Hindlimb muscle (tissue), 1 donor: ENCODE results near the gene SPSB2. TPM values are rescaled to one million over a fixed set of nuclear protein-coding genes. Genes with fewer than 3 reads are reported as not detected.
A peak's percentile ranks its signal among the peaks of the same experiment; 100 is the strongest.
"Not testable (repeated sequence)": the region's sequence is repeated elsewhere in the genome, so short reads cannot be mapped to it uniquely, and the experiment has no call there.

Experiments used
- DNase-seq: peaks from one replicate; pipeline ENCODE4 v3.0.0-alpha.2; 2013
- polyA plus RNA-seq: library from polyadenylated mRNA; unstranded; fragments of 120-200 nt; gene quantifications from one replicate; pipeline ENCODE4 v1.2.1, GENCODE V29; 2013; ENCODE audit not compliant: insufficient read length

Gene SPSB2, protein sequence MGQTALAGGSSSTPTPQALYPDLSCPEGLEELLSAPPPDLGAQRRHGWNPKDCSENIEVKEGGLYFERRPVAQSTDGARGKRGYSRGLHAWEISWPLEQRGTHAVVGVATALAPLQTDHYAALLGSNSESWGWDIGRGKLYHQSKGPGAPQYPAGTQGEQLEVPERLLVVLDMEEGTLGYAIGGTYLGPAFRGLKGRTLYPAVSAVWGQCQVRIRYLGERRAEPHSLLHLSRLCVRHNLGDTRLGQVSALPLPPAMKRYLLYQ
- 5.9 TPM for polyA plus RNA-seq

DNA sequence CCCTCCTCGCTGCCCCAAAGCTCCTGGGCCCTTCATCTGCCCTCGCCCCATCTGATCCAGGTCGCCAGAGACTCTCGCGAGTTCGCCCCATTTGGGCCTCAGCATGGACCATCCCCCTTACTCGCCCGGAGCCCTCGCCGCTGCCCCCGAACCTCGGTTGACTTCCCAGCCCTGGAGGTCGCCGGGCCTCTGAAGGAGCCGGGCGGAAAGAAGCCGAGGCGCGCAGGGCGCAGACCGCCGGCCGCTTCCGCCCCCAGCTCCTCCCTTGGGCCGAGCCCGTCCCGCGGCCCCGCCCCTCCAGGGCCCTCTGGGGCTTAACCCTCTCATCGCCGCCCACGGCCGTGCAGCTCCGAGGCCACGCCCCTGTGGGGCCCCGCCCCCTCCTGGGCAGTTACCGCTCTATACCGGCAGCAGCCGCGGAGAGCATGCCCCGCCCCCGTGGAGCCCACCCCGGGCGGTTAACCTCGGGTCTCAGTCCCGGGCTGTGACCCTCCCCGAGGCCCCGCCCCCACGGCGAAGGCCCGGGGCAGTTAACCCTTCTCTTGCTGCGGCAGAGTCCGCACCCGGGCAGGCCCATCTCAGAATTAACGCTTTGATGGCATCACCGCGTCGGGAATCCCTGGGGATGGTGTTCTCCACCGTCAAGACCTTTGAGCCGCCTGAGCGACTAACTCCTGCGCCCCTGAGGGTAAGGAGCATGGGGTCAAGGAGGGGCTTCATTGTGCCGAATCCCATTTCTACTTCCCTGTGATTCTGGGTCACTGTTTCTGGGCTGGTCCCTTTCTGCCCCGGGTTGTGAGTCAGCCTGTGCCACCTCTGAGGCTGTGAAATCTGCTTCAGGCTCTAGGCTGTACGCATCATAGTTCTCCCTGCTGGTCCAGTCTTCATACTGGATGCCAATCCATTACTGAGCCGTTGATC, at the start of gene SPSB2:
Gene SPSB2 (minus strand): TSS at position 210 of the 921 bp plus-strand sequence. CDS start 402 bp downstream, outside the sequence.
- DNase-seq = peak; percentile 97

DNA sequence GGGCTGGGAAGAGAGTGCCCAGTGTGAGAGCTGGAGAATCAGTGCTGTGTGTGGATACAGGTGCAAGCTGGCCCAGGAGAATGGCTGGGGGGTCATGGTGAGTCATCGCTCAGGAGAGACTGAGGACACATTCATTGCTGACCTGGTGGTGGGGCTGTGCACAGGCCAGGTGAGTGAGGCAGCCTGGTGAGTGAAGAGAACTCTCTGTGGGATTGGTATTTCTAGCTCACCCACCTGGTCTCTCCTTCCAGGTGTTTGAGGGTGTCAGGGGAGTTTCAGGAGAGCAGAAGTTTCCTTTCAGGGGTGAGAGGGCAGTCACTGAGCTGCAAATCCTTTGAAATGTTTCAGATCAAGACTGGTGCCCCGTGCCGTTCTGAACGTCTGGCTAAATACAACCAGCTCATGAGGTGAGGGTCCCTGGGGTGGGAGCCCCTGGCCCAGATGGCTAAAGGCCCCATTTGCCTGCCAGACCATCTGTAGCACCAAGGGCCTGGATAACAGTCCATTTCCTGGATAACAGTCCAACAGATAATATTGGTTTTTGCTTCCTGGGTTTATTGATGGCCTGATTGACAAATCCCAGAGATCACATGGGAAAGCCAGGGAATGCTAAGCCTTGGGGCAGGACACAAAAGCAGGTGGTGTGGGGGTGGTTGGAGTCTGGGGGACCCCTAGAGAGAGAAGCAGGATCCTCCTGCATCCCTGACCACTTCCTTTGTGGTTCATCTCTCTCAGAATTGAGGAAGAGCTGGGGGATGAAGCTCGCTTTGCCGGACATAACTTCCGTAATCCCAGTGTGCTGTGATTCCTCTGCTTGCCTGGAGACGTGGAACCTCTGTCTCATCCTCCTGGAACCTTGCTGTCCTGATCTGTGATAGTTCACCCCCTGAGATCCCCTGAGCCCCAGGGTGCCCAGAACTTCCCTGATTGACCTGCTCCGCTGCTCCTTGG, 49.2 kb upstream of the SPSB2 start:
- no peak for DNase-seq

DNA sequence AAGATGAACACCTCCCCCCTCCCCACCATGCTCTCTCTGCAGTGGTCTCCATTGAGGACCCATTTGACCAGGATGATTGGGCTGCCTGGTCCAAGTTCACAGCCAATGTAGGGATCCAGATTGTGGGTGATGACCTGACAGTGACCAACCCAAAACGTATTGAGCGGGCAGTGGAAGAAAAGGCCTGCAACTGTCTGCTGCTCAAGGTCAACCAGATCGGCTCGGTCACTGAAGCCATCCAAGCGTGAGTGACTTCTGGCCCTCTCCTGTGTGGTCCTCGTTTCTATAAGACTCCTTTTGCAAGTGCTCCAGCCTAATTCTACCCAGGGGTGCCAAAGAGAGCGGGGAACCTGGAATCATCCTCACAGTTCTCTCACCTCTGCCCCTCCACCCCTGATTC, 48.4 kb upstream of the SPSB2 start:
- no peak for DNase-seq

DNA sequence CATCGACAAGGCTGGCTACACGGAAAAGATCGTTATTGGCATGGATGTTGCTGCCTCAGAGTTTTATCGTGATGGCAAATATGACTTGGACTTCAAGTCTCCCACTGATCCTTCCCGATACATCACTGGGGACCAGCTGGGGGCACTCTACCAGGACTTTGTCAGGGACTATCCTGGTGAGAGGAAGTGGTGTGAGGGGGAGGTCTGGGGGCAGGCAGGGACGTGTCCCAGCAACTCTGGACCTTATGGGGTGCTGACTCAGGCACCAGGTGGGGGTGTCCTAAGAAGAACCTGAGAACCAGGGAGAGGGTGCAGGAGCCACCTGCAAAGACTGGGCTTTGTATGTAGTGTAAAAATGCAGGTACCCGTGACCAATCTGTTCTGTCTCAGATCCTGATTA, 46.5 kb upstream of the SPSB2 start:
- DNase-seq = no peak

DNA sequence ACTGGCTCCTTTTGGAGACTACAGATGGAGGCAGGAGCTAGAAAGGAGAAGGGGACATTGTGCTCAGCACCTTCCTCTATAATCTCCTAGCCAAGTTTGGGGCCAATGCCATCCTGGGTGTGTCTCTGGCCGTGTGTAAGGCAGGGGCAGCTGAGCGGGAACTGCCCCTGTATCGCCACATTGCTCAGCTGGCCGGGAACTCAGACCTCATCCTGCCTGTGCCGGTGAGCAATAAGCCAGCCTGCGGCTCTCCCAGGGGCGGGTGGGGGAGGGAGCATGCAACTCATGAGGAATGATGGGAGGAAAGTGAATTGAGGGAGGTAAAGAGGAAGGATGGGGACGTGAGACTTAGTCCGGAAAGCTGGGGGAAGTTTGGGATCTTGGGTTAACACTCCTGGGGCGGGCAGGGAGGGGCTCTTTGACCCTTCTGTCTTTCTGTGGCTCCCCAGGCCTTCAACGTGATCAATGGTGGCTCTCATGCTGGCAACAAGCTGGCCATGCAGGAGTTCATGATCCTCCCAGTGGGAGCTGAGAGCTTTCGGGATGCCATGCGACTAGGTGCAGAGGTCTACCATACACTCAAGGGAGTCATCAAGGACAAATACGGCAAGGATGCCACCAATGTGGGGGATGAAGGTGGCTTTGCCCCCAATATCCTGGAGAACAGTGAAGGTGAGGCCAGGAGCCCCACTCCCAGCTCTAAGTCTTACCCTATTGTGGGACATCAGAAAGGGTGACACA, 44.6 kb upstream of the SPSB2 start:
- DNase-seq = no peak

DNA sequence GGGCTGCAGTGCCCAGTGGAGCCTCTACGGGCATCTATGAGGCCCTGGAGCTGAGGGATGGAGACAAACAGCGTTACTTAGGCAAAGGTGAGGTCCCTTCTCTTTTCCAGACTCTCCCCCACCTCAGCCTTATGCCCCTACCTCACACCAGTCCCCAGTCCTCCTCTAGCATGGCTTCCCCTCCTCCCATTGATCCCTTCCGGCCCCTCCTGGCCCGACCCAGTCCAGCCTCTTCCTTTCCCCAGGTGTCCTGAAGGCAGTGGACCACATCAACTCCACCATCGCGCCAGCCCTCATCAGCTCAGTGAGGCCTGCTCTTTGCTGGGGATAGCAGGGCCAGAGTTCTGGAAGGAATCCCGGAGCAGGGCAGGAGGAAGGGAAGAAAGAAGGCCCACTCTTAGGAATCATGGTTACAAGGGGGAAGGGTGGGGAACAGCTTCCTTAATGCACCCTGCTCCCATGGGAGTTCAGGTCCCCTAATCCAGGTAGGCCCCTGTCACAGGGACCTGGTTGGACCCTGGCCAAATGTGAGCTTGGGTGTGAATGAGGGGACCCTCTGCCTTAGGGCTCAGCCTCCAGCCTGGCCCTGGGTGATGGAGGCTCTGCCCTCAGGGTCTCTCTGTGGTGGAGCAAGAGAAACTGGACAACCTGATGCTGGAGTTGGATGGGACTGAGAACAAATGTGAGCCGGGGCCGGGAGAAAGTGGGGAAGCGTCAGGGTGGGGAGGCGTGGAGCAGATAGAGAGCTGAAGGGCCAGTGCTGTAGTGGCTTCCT, 43.5 kb upstream of the SPSB2 start:
- DNase-seq = no peak

DNA sequence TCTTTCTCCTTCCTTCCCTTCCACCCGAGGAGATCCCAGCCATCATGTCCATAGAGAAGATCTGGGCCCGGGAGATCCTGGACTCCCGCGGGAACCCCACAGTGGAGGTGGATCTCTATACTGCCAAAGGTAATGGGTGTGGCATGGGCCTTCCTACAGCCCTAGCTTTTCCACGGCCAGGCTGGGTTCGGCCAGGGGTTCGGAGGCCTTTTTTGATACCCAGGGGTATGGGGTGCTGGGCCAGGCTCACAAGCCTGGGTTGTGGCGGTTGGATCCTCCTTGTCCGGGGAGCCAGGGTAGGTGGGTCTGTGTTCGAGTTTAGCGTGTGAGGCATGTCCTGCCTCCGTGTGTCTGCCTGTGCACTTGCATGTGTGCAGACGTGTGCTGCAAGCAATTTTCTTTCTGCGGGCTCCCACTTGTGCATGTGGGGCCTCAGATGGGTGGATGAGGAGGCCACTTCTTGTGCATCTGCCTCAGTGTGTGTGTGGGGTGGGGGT, 42.7 kb upstream of the SPSB2 start:
- DNase-seq = no peak

DNA sequence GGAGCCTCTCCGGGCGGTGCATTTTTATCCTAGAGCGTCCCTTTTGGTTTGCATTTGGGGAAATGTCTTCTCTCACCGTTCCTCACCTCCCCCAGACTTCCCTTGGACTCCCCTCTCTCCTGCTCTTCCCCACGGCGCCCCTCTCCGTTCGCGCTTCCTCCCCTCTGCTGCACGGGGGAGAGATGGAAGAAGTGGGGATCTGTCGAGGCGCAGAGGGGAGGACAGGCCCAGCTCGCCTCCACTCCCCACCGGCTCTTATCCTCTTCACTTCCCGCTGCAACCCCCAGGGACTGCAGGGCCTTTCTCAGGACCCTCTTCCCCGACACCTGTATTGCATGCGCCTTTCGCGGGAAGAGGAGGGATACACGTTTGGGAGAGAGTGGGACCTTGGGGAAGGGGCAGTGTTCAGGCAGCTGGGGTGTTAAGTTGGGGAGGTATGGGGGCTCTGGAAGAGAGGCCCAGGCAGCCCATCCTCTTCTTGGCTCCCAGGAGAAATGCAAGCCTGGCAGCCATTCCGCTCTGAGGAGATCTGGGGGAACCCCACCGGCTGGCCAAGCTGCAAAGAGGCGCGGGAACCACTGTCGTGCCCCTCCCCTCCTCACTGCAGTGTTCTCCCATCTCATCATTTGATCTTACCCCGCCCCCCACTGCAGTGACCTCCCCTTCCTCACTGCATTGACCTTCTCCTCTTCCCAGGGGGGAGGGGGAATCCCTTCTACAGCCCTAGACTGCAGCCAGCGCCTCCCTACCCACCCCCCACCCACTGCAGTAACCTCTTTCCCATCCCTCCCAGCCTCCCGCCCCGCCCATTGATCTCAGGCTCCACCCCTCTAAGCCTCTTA, 42.1 kb upstream of the SPSB2 start:
- no peak for DNase-seq

DNA sequence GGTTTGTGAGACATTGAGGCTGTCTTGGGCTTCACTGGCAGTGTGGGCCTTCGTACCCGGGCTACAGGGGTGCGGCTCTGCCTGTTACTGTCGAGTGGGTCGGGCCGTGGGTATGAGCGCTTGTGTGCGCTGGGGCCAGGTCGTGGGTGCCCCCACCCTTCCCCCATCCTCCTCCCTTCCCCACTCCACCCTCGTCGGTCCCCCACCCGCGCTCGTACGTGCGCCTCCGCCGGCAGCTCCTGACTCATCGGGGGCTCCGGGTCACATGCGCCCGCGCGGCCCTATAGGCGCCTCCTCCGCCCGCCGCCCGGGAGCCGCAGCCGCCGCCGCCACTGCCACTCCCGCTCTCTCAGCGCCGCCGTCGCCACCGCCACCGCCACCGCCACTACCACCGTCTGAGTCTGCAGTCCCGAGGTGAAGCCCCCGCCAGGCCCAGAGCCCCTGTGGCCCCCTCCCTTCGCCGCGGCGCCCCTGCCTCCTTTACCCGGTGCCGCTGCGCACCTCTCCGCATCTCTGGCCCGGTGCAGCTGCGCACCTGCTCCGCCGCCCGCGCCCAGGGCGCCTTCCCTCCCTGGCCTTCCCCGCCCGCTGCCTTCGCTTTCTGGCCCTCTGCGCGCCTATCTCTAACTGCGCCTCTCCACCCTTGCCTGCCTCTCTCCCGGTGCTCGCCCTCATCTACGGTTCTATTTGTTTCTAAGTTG, 41.3 kb upstream of the SPSB2 start, which contains the start of gene ENO2:
Gene ENO2 (plus strand): TSS at position 335 of the 701 bp plus-strand sequence. CDS start 1,253 bp downstream, outside the sequence.
- no peak for DNase-seq

DNA sequence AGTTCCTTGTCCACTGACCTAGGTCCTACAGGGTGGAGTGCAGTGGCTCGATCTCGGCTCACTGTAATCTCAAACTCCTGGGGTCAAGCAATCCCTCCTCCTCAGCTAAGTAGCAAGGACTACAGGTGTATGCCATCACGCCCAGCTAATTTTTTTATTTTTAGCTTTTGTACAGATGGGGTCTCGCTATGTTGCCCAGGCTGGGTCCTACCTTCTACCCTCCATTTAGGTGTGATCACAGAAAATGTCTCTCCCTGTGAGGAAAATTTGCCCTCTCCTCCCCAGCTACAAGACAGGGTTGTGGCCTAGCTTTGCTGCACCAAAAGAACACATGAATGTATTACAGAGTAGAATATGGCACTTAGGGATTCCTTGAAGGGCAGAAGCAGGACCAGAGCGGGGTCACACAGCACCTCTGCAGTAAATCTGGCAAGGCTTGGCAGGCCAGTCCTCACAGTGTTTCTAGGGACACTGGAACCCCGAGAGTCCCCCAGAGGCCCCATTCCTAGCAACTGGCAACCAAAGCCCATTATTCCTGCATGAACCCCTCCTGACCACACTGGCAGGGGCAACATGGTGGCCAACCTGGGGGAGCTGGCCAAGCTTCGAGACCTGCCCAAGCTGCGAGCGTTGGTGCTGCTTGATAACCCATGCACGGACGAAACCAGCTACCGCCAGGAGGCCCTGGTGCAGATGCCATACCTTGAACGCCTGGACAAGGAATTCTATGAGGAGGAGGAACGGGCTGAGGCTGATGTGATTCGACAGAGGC, 39.2 kb upstream of the SPSB2 start:
- DNase-seq = no peak

DNA sequence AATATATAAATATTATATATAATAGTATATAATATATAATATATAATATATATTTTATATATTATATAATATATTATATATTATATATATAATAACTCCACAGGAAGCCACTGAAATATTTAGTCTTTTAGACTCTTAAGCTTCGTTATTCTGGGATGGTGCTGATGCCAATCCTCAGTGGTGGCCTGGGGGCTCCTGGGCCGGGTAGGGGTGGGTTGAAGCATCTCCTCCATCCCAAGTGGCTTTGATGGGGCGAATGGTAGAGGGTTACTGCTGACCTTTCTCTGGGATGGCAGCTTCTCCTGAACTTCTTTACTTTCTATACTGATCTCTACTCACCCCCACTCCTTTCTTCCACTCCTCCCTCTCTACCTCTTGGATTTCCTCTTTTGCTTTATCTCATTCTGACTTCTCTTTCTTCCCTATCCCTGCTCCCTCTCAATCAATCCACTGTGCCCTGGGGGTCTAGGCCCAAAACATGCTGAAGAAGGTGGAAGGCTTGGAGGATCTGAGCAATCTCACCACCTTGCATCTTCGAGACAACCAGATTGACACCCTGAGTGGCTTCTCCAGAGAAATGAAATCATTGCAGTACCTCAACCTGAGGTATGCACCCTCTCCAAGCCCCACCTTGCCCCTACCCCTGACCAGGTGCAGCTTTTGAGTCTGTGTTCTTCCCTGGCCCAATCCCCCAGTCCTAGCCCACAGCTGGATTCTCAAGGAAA, 36.5 kb upstream of the SPSB2 start:
- no peak for DNase-seq

DNA sequence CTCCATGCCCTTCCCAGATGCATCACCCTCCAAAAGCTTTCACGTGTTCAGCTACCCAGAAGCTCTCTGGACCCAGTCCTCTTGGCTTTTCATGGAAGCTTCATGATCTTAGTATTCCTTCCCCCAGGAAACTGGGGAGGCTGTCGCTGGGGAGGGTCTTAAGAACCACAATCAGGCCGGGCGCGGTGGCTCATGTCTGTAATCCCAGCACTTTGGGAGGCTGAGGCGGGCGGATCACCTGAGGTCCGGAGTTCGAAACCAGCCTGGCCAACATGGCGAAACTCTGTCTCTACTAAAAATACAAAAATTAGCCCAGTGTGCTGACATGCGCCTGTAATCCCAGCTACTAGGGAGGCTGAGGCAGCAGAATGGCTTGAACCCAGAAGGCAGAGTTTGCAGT, 35.0 kb upstream of the SPSB2 start:
- DNase-seq = not testable (repeated sequence)

DNA sequence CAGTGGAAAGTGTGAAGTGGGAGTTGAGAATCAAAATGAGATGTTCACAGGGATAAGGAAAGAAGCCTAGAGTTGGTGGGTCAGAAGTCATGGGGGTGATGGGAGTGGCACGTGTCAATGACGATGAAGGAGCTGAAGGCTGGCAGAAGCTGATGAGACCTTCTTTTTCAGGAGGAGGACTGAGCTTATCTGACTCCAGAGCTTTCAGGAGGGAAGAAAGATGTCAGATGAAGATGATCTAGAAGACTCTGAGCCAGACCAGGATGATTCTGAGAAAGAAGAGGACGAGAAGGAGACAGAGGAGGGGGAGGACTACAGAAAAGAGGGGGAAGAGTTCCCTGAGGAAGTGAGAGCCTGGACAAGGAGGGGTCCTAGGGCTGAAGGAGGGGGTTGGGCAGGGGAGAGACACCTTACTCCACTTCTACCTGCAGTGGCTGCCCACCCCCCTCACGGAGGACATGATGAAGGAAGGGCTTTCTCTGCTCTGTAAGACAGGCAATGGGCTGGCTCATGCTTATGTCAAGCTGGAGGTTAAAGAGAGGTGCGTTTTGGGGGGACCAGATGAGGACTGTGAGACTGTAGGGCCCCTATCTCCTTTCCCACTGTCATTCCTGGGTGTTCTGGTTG, 32.4 kb upstream of the SPSB2 start:
- DNase-seq = no peak

DNA sequence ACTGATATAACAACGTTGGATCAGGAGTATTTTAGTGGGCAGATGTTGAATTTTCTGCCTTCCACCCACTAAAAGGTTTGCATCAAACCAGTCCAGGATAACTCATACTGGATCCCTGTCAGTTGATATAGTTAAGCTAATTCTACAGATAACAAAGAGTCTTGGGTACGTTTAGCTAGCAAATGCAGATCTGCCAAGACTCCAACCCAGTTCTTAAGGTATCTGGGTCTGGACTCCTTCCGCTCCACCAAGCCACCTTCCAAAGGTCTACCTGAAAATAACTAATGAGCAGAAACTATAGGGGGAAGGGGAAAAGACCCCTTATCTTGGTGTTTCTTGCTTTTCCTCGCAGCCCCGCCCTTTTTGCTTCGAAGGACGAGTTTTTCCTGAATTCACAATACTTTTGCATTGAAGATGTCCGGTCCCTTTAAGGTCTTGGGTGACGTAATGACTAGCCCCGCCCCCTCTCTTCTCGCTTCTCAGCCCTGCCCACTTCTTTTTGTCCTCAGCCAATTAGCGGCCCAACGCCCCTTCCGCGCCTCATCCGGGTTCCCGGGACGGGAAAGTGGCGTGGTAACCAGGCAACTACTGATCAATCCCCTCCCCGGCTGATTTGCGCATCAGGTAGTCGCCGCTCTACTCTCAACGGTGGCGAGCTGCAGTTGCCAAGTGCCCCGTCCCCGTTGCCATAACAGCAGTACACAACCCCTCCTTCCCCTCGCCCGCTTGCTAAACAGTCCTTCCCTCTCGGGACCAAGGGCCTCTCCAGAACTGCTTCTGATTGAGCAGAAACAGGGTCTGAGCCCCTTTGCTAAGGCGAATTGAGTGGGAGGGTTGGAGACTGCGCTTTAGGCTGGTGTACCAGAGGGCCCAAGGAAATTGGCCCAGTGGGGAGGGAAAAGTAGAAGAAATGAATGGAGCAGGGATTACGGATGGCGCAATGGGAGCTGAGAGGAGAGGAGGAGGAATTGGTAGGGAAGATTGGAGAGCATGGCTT, 31.5 kb upstream of the SPSB2 start, which contains the start of gene LRRC23:
Gene LRRC23 (plus strand): TSS at position 543 of the 997 bp plus-strand sequence. CDS start 812 bp downstream, outside the sequence.
- DNase-seq = peak; percentile 97

DNA sequence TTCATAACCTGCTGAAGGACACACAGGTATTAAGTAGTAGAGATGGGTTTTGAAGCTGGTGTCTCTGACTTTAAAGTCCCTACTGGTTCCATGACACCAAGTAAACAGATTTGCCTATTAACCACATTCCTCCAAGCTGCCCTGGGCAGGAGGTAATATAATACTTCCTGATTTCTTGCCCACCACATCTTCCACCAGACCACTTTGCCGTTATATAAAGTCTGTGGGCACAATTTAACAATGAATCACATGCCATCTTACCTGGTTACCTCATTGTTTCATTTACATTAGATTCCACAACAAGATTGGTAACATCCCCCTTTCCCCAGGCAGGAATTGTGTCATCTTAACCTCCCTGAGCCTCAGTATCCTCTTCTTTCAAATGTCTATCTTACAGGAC, 30.6 kb upstream of the SPSB2 start:
- DNase-seq = no peak

DNA sequence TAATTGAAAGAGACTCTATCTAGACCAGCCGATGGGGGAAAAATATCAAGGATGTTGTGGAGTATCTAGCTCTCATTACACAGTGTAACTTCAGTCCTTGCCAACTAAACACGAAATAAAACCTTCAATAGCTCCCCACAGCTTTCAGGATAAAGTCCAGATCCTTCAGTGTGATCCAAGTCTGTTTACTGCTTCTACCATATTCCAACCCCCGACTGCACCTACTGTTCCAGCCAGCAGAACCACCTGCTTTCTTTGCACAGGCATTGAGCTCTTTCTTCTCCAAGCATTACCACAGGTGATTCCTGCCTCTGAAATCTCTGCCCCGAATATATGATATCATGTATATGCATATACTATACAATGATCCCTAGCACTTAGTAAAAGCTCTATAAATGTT, 29.3 kb upstream of the SPSB2 start:
- no peak for DNase-seq
